GM12865 (cell line): Measurements from ENCODE around the gene IER3.
"Not testable (repeated sequence)": the region's sequence is repeated elsewhere in the genome, so short reads cannot be mapped to it uniquely, and the experiment has no call there.

Source experiments
- DNase-seq: peaks from one replicate; pipeline ENCODE4 v3.0.0; 2010; ENCODE audit warnings: low read depth
- H3K4me3 ChIP-seq: 2 replicates; pipeline ENCODE4 v1.5.1; 2011; ENCODE audit warnings: mild to moderate bottlenecking, low read depth, low read length, control low read depth
- CTCF ChIP-seq: IDR thresholded peaks from 2 replicates; pipeline ENCODE4 v1.5.1; 2011; ENCODE audit warnings: low read length, control low read depth, low read depth, inconsistent platforms; ENCODE audit not compliant: insufficient read depth; ENCODE audit errors: missing control alignments

Gene IER3

GRCh38 chr6:30725713-30726505 is 18.4 kb downstream of the IER3 start:
- H3K4me3 ChIP-seq = no peak overlapping the region
- no peak for TF ChIP-seq CTCF
- DNase-seq = peak; percentile 49

- TF ChIP-seq CTCF = no peak
- no peak overlapping the region for H3K4me3 ChIP-seq
- peak; percentile 27 for DNase-seq
Measured at GRCh38 chr6:30724906-30725667, 19.3 kb downstream of the IER3 start.

- not testable (repeated sequence) for DNase-seq, H3K4me3 ChIP-seq
Measured at GRCh38 chr6:30723843-30724741, 20.3 kb downstream of the IER3 start.

GRCh38 chr6:30723159-30723842 is 21.0 kb downstream of the IER3 start:
- DNase-seq = not testable (repeated sequence)
- H3K4me3 ChIP-seq = peak overlapping the region; percentile 38

- H3K4me3 ChIP-seq = peak overlapping the region; percentile 92
- DNase-seq = peak; percentile 84
- TF ChIP-seq CTCF = peak; percentile 95
Measured at GRCh38 chr6:30722280-30723112, 21.9 kb downstream of the IER3 start.

GRCh38 chr6:30722025-30722279 is 22.4 kb downstream of the IER3 start:
- H3K4me3 ChIP-seq = peak overlapping the region; percentile 92
- peak; percentile 41 for DNase-seq

GRCh38 chr6:30721198-30722024 is 22.9 kb downstream of the IER3 start:
- DNase-seq = peak; percentile 96
- peak; percentile 46 for TF ChIP-seq CTCF
- H3K4me3 ChIP-seq = peak overlapping the region; percentile 92
